PFSK-1 (cell line): ENCODE results near the gene BCORL1.

Source experiments
- POLR2AphosphoS5 ChIP-seq: IDR thresholded peaks from 2 replicates; pipeline ENCODE4 v1.6.1; 2012; ENCODE audit warnings: low read depth, mild to moderate bottlenecking, control low read depth, low read length, moderate library complexity
- REST ChIP-seq, 2 experiments: IDR thresholded peaks; 2 replicates each; pipeline versions ENCODE4 v1.6.1 to v1.8.0; 2011 to 2012; ENCODE audit warnings: low read depth in 2 of 2, low read length in 2 of 2, control low read depth in 1 of 2, inconsistent platforms in 1 of 2, mild to moderate bottlenecking in 1 of 2, moderate library complexity in 1 of 2; ENCODE audit not compliant: insufficient read depth in 1 of 2
- SIN3A ChIP-seq: IDR thresholded peaks from 2 replicates; pipeline ENCODE4 v1.6.1; 2012; ENCODE audit warnings: mild to moderate bottlenecking, low read length, moderate library complexity, borderline replicate concordance; ENCODE audit not compliant: insufficient read depth
- TAF1 ChIP-seq: IDR thresholded peaks from 2 replicates; pipeline ENCODE4 v1.6.1; 2012; ENCODE audit warnings: low read length, control low read depth, borderline replicate concordance; ENCODE audit not compliant: insufficient read depth

GRCh38 chrX:129932821-129933321 is 49.6 kb upstream of the BCORL1 start:
- TF ChIP-seq TAF1 (no peak), POLR2AphosphoS5 (no peak), REST (IDR thresholded peaks at IDR 0.05; ENCODE audit: insufficient read depth in 1 of 2, low read depth in 2 of 2, low read length in 2 of 2) (no peak), SIN3A (no peak)
